Epidermal melanocyte (primary cell): Measurements from ENCODE around the gene PCSK5.
"Not testable (repeated sequence)": the region's sequence is repeated elsewhere in the genome, so short reads cannot be mapped to it uniquely, and the experiment has no call there.

Experiments
- DNase-seq: peaks from one replicate; pipeline ENCODE4 v3.0.0; 2011; ENCODE audit warnings: low spot score; ENCODE audit not compliant: insufficient read length

Gene PCSK5

GRCh38 chr9:76349865-76350264 lies 459.4 kb downstream of the PCSK5 start:
- no peak for DNase-seq

- DNase-seq: no peak
These were observed 460.5 kb downstream of the PCSK5 start for GRCh38 chr9:76351006-76351405.

GRCh38 chr9:76352026-76352620 lies 461.6 kb downstream of the PCSK5 start:
- DNase-seq: no peak

GRCh38 chr9:76353280-76353679 lies 462.8 kb downstream of the PCSK5 start:
- no peak for DNase-seq

- DNase-seq: no peak
These were observed 463.7 kb downstream of the PCSK5 start for GRCh38 chr9:76354221-76354620.

- no peak for DNase-seq
These were observed 465.4 kb downstream of the PCSK5 start for GRCh38 chr9:76355886-76356285.

- no peak for DNase-seq
These were observed 467.1 kb downstream of the PCSK5 start for GRCh38 chr9:76357555-76357954.

GRCh38 chr9:76358628-76359280 lies 468.3 kb downstream of the PCSK5 start:
- DNase-seq: no peak

- DNase-seq: no peak
These were observed 468.9 kb downstream of the PCSK5 start for GRCh38 chr9:76359365-76359764.

GRCh38 chr9:76359766-76360165 lies 469.3 kb downstream of the PCSK5 start:
- no peak for DNase-seq

GRCh38 chr9:76362332-76363031 lies 472.0 kb downstream of the PCSK5 start:
- not testable (repeated sequence) for DNase-seq

- no peak for DNase-seq
These were observed 472.5 kb downstream of the PCSK5 start for GRCh38 chr9:76363032-76363395.

GRCh38 chr9:76365028-76365427 lies 474.6 kb downstream of the PCSK5 start:
- DNase-seq: no peak

GRCh38 chr9:76366275-76366674 lies 475.8 kb downstream of the PCSK5 start:
- no peak for DNase-seq

GRCh38 chr9:76369583-76369982 lies 479.1 kb downstream of the PCSK5 start:
- DNase-seq: no peak

- DNase-seq: no peak
These were observed 480.0 kb downstream of the PCSK5 start for GRCh38 chr9:76370396-76371023.

- DNase-seq: no peak
These were observed 481.4 kb downstream of the PCSK5 start for GRCh38 chr9:76371901-76372300.

- no peak for DNase-seq
These were observed 481.9 kb downstream of the PCSK5 start for GRCh38 chr9:76372336-76372735.

- DNase-seq: peak; percentile 57
These were observed 482.8 kb downstream of the PCSK5 start for GRCh38 chr9:76373173-76373783.

- no peak for DNase-seq
These were observed 483.5 kb downstream of the PCSK5 start for GRCh38 chr9:76373784-76374474.
